HG02870 (cell line): ENCODE measurements around the gene SUCLG2.

ENCODE experiments used
- ATAC-seq: cut with Tn5 transposase; IDR thresholded peaks from one replicate; pipeline ENCODE4 v1.9.1; 2021; ENCODE audit warnings: mild to moderate bottlenecking, moderate library complexity; ENCODE audit not compliant: unreplicated experiment

The SUCLG2 gene

DNA sequence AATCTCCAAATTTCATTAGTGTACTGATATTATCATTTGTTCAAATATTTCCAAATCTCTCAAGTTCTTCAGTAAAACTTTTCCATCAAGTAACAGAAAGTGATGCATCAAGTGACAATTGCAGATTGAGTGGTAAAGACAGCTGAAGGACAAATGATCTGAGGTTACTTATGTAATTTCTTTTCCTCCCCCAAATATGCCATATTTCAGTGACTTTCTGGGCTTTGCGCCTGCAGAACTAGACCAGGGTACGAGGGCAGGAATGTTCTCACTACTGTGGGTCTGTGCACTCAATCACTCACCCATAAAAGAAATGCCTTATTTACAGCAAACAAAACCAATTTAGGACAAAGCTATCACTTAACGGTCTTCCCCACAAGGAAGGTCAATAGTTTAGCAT is 4.7 kb downstream of the SUCLG2 start:
- ATAC-seq: no peak

DNA sequence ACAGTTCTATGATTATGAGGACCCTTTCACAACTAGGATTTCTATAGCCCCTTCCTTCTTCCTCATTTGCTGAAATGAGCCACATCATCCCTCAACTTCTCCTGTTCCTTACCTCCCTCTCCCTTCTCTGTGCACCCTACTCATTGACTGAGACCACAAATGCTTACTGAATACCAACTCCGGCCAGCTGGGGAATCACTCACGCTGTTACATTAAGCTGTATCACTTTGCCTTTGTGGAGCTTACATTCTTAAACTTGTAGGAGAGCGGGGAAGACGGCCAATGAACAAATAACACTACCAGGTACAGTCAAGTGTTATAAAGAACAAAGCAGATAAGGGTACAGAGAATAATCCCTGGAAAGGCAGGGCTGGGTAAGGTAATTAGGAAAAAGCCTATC is 5.7 kb downstream of the SUCLG2 start:
- no peak for ATAC-seq

DNA sequence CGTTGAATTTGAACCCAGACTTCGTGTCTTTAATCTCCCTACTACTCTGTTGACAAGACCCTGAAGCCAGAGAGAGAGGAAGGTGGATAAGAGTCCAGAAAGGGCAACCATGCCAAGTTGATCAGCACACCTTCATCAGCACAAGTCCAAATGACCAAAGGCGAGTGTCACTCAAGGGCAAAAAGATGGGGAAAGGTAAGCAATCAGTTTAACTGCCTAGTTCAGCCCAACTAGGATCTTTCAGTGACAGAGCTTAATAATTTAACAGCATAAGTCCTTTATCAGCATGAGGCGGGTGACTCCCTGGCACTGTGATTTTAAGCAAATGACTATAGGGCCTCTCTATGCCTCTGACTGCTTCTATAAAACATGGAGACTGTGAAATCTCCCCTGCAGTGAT is 6.2 kb downstream of the SUCLG2 start:
- no peak for ATAC-seq

DNA sequence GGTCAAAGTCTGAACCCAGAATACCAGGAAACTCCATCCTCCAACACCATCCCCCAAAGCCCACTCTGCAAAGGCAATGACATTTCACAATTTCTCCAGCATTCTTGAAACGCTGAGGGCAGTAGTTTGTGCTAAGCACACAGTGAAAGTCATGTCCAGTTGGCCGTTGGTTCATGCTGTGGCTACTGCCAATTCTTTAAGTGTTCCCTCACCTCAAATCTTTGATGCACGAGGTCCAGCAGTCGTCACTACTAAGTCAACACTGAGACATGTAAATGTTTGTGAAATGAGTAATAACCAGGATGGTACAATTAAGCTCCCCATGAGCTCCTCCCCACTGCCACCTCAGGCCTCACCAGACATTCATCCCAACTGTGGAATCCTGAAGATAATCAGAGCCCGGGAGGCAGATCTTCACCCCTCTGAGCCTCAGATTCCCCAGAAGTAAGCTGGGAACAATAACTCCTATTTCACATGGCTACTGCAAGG is 7.0 kb downstream of the SUCLG2 start:
- ATAC-seq: no peak

DNA sequence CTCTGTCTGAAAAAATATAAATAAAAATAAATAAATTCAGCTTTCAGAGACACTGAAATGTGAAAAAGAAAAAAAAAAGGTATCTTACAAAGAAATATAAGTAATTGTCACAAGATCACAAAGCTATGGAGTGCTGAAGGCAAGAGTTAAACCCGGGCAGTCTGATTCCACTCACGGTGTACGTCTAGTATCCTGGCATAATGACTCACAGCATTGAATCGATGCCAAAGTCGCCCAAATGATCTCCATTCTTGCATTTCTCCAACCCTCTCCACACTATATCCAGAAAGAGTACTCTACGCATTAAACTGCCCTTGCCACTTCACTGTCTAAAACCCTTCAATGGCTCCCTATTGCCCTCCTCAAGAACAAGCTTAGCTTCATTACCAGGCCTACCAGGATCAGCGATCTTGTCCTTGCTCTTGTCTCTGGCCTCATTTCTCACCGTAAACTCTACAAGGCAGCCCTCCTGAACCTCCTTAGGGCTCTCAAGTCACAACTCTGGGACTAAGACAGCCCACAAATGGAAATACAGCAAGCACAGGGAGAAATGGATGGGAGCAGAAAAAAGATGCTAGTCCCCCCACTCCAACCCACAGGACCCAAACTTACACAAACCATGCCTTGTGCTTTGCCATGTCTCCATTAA is 7.7 kb downstream of the SUCLG2 start:
- ATAC-seq: no peak

DNA sequence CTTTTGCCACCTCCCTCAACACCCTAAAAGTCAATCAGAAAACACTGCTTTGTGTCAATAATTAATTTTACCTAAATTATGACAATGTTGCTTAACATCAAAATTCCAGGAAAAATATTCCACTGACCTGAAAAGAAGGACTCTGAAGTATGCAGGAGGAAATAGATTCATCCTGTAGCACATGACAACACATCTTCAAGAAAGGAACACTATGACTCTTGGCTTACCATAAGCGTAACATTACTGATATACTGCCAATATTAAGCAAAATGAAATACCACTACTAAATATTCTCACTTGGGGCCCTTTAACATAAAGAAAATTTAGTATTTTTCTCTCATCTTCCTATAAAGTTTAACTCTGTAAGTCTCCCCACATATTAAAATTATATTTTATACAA is 9.6 kb downstream of the SUCLG2 start:
- ATAC-seq: no peak

DNA sequence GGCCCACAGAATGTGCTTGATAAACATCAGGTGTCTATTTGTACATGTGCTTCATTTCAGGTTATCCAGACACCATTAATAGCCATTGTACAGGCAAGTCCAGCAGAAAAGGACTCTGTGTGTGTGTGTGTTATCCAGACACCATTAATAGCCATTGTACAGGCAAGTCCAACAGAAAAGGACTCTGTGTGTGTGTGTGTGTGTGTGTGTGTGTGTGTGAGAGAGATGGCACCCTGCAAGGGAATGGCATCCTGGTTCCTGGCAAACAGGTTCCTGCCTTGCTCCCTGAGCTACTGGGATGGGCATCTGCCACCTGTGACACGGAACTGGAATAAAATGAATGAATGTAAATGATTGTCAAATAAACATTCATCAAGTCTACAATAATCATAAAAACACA is 11.7 kb downstream of the SUCLG2 start:
- no peak for ATAC-seq

DNA sequence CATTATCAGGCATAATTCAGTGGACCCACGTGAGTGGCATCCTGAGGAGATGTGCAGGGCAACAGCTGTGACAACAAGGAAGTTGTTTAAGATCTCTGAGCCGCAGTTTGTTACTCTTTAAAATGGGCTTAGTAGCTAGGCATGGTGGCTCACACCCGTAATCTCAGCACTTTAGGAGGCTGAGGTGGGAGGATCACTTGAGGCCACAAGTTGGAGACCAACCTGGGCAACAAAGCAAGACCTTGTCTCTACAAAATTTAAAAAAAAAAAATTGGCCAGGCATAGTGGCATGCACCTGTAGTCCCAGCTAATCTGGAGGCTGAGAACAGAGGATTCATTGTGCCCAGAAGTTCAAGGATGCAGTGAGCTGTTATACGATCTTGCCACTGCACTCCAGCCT is 12.2 kb downstream of the SUCLG2 start:
- no peak for ATAC-seq

DNA sequence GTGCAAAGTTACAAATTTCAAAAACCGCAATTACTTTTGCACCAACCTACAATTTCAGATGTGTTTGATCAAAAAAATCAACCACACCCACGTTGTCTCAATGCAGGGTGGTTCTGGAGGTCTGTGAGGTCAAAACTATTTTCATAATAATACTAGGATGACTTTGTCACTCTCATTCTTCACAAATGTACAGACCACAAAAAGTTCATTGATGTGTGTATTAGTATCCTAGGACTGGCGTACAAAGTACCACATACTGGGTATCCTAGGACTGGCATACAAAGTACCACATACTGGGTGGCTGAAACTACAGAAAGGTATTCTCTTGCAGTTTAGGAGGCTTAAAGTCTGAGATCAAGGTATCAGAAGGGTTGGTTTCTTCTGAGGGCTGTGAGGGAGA is 13.0 kb downstream of the SUCLG2 start:
- peak; percentile 59 for ATAC-seq

DNA sequence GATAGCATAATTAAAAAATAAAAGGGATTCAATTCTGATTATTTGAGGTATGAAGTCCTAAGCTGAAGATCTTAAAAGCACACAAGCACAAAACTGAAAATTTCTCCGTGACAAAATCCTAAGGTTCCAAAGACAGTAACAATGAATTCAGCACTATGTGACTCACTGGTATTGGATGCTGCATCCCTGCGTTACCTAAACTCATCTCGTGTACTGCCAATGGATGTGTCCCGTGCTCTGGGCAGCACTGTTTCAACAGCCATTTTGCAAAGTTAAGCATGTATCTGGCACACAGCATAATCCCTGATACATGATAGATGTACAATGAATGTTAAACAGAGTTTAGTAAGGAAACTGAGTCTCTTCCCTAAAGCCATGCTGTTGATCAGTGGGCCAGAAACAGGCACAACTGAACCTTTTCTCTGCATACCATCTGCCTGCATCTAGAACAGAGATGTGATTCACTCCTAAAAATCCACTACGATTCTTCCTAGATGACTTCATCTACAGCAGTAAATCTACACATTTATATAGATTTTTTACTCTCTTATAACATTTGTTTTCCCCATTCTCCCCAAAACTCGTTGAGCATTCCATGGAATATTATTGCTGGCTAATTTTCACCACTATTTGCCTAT is 14.3 kb downstream of the SUCLG2 start:
- no peak for ATAC-seq

DNA sequence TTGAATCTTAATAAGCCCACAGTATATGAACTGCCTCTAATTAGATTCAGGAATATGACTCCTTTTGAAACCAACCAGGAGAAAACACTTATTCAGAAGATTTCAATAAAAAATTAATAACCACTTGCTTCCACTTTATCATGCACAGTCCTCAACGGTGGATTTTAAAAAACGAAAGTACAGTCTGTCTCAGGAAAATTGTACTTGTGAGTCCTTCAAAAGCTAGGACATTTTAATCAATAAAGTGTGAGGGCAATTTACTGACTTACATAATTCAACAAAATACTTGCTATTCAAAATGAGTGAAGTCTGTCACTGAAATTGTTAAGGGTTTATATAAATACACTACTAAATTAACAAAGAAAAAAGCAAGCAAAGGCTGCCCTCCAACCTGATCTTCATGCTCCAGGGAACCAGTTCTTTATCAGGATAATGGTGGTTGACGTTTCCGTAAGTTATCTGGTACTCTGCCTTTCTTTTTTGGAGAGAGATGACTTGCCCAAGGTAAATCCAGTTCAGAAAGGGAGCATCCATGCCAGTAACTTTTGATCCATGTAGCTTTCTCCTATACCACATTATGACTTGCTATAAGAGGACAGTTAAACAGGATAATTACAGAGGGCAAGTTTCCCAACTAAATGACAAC is 17.0 kb downstream of the SUCLG2 start:
- ATAC-seq: no peak

DNA sequence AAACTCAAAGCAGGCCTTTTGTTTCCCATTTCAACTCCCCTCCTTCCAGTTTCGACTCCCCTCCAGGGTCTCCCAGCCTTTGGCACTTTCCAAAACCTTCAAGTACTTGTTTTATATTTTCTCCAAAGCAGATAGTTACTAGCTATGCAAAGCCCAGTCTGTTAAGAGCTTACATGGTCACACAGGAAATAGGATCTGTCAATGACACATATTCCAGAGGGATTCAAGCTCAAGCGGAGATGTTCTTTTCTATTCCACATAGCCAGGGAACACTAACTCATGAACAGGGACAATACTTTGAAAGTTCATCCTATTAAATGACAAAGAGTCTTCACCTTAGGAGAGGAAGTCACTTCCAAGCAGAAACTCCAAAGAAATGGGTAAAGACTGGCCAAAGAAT is 18.6 kb downstream of the SUCLG2 start:
- ATAC-seq: no peak

DNA sequence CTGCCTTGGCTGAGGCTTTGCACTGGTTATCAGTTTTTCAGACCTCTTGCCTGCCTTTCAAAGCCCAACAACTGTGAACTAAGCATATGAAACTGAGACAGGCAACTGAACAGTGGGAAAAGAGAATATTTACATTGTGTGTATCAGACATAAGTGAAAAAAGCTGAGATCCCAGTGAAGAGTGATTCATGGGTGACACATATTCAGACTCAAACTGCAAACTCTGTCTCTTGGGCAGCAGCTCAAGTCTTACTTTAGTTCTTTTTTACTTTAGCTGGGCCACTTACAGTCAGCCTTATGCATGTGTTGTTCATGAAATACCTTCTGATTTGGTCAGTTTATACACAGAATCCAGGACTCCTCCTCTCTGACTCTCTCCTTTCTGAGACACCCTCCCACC is 19.2 kb downstream of the SUCLG2 start:
- ATAC-seq: no peak

DNA sequence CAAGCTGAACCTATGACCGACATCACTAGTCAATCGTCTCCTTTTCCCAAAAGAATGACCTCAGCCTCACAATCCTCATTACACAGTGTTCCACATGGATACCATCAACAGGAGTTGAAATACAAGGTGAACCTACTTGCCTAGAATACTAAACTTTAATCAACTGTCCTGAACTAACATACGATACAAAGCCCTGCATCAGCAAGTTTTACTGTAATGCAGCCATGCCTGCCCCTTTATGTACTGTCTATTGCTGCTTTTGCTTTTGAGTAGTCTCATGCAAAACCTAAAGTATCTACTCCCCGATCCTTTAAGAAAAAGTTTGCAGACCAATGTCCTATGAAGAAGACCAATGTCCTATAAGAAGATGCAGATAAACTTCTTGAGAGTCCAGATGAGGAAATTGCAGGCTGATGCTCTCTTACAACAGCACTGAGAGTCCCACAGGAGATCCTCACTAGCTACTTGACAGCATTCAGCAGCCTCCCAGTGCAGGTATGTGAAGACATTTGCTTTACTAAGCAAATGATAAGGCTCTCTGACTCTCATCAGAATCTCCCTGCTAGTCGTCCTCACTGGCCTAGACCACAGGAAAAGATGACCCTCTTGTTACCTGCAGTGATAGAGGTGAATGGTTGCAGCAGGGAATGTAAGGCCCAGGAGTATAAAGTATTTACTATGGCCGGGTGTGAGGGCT is 23.6 kb downstream of the SUCLG2 start:
- no peak for ATAC-seq

DNA sequence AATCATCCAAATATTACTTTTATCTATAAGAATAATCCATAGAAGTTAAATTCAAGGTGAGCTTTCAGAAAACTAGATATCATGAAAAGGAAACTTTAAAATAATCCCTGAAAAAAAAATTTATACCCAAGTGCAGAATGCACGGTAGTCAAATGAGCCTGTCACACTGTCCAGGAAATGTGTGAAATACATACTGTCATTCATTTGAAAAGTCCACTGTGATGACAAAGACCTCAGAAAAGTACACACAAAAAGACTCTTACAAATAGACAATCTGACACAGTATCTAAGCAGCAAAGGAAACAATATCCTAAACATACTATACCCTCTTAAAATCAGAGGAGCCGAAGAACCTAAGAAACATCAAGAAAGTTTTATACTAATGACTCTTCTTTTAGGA is 29.7 kb downstream of the SUCLG2 start:
- ATAC-seq: no peak

DNA sequence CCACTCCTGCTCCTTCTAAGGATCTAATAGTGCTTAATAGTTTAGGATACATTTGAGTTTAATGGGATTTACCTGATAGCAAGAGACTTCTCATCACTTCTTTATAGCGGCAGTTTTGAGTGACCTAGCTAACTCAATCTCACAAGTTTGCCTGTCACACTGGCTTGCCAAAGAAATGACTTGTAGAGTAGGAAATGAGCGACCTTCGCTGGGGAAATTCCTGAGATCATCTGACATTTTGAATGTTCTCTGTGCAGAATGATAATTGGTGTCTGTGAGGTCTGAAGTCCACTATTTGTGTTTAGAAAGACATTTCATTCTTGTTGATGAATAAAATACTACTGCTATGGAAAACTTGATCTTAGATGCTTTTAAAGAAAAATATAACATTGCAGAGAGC is 30.3 kb downstream of the SUCLG2 start:
- no peak for ATAC-seq

DNA sequence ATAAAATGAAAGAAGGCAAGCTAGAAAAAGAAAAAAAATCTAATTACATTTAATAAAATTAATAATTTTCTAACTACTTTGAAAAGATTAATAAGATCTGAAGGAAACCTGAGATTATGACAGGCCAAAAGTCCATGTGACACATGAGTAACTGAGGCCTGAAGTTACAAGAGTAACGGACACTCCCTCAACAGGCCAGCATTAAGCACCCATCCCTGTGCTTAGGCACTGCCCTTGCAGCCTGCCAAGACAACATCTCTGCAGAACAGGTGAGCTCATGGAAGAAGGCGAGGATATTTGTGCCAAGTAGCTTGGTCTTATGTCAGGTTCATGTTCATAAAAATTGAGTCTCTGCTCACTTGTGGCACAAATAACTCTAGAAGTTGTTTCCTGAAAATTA is 31.8 kb downstream of the SUCLG2 start:
- no peak for ATAC-seq

DNA sequence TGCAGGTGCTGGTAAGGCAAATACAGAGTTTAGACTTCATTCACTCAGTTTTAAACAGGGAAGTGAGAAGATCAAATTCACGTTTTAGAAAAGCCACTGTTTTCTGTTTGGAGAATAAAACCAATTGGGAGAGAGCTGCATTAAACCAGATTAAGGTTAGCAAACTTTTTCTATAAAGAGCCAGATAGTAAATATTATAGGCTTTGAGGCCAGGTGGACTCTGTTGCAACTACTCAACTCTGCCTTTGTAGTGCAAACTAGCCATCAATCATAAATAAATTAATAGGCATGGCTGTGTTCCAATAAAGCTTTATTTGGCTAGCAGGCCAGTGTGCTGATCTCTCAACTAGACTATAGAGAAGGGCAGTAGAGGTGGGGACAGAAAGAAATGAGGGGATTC is 33.5 kb downstream of the SUCLG2 start:
- ATAC-seq: no peak

DNA sequence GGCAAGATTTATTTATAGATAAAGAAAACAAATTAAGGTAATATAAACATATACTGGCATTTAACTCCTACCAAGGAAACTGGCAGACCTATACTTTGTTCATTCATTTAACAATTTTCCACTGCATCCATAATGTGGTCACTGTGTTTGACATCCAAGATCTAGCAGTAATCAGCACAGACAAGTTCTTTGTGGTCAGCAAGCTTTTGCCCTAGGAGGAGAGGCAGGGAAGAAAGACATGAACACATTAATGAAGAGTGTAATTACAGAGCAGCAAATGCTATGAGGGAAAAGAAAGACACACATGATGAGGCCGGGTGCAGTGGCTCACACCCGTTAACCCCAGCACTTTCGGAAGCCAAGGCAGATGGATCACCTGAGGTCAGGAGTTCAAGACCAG is 34.4 kb downstream of the SUCLG2 start:
- no peak for ATAC-seq

DNA sequence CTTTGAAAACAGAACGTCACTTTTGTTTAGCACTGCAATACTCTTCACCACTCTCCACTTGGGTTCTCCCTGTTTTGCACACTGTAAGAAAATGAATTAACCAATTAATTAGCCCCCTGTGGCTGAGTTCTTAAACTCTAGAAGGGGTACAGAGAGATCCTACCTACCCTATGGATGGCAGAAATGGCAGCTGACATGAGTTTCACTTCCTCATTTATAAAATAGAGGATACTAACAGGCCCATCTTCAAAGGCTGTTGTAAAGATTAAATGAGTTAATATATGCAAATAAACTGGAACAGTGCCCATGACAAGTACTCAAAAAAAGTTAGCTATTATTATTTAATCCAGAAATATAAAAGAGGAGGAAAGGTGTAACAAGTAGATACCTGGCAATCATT is 36.9 kb downstream of the SUCLG2 start:
- ATAC-seq: peak; percentile 46

DNA sequence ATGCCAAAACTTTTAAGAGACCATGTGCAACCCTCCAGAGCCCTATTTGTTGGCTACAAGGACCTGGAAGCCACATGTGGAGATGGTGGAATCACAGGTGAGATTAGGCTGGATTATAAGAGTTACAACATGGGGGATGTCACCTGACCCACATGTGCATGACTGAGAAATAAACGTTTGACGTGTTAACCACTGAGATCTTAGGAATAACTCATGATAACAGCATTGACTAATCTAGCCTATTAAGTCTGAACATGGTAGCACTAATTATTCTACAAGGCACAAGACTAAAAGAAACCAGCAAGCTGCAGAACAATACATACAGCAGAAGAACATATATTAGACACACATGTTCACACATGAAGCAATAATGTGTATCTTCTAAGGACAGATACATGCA is 38.4 kb downstream of the SUCLG2 start:
- no peak for ATAC-seq

DNA sequence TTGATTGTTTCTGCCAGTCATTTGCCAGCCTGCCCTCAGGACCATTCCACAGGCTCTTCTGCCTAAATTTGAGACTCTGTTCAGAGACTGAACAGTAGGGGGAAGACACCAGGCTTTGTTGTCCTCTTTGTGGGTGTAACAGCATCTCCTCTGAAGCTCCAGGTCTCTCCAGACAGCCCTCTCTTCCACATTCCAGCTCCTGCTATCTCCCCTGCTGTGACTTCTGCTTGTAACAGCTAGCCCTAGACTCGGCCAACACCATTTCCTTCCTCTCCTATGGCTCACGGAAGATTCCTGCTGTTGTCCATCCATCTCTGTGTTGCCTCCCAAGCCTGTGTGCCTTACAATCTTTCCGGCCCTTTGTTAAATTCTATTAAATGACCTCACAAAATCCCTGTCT is 40.2 kb downstream of the SUCLG2 start:
- ATAC-seq: no peak
